OCI-LY7 (cell line): ENCODE data around the gene CCDC9.

Experiments
- CTCF ChIP-seq: fragments of 200-600 bp; sonication (generic); conservative IDR thresholded peaks from 2 replicates; pipeline ENCODE4 v1.5.1; 2014; ENCODE audit warnings: mild to moderate bottlenecking, antibody characterized with exemption, low read length, moderate library complexity, mixed read lengths
- EZH2phosphoT487 ChIP-seq: fragments of 200-600 bp; sonication (generic); IDR thresholded peaks from 2 replicates; pipeline ENCODE4 v1.6.1; 2018; ENCODE audit warnings: low read depth, borderline replicate concordance, mild to moderate bottlenecking, mixed run types, antibody characterized with exemption, low read length, moderate library complexity, mixed read lengths

DNA sequence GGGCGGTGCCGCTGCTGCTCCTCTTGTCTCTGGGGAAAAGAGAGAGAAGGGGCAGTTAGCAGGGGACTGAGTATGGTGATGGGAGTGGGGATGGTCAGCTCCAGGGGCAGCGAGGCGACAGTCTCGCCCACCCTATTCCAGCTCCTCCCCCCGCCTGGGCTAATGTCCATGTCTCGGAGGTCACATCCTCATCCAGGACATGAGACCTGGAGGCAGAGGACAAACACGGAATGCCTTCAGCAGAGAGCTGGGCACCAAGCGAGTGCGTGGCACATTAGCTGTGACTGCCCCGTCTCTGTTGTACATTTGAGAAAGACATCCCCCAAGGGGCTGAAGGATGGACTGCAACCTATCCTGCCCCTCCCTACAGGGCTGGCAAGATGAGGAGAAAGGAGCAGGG, 34.4 kb upstream of the CCDC9 start:
- no peak for TF ChIP-seq CTCF
- TF ChIP-seq EZH2phosphoT487: no peak
